Fibroblast of skin of right biceps (primary cell): Measurements from ENCODE around the gene OR6B3.
"Not testable (repeated sequence)": the region's sequence is repeated elsewhere in the genome, so short reads cannot be mapped to it uniquely, and the experiment has no call there.

Source experiments
- DNase-seq: peaks from one replicate; pipeline ENCODE4 v3.0.0-alpha.2; 2013

OR6B3 gene

DNA sequence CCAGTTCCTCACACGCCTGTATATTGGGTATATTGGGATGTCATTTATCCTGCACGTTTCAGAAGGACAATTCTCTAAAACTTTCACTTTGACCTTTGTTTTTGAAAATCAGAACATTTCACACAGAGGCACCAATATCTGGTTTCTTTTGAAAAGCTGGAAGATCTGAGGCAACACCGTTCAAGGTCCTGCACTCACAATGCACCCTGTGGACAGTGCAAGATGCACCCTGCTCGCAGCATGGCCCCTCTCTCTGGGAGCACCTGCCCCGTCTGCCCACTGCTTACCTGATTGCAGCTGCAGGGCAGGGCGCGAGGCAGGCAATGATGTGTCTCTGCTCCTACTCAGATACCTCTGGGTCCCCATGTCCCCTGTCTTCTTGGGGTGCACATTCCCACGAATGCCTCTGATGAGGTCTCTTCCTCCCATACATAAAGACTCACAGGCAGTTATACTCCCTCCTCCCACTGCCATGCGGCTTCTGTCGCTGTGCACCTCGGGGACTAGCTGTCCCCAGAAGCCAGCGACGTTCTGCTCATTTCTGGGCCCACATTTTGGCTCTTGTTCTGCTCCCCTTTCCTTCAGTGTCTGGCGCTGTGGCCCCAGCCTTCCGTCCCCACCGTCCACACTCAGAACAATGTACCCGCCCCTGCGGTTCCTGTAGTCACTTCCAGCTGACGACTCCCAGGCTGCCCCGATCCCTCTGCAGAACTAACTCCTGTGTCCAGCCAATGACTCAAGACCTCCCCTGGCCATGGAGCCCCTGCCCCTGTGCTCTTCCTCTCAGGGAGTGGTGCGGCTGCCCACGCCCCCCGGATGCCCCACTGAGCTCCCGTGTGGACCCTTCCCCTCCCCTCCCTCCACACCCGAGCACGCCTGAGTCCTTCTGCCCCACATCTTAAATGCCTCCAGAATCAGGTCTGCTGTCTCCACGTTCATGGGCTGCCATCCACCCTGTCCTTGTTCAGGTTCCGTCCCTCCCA lies at the start of gene OR6B3:
OR6B3 (minus strand) TSS at position 349 of the 983 bp plus-strand sequence.
- no peak for DNase-seq

GRCh38 chr2:240098349-240098748 lies 45.0 kb upstream of the OR6B3 start:
- no peak for DNase-seq

DNA sequence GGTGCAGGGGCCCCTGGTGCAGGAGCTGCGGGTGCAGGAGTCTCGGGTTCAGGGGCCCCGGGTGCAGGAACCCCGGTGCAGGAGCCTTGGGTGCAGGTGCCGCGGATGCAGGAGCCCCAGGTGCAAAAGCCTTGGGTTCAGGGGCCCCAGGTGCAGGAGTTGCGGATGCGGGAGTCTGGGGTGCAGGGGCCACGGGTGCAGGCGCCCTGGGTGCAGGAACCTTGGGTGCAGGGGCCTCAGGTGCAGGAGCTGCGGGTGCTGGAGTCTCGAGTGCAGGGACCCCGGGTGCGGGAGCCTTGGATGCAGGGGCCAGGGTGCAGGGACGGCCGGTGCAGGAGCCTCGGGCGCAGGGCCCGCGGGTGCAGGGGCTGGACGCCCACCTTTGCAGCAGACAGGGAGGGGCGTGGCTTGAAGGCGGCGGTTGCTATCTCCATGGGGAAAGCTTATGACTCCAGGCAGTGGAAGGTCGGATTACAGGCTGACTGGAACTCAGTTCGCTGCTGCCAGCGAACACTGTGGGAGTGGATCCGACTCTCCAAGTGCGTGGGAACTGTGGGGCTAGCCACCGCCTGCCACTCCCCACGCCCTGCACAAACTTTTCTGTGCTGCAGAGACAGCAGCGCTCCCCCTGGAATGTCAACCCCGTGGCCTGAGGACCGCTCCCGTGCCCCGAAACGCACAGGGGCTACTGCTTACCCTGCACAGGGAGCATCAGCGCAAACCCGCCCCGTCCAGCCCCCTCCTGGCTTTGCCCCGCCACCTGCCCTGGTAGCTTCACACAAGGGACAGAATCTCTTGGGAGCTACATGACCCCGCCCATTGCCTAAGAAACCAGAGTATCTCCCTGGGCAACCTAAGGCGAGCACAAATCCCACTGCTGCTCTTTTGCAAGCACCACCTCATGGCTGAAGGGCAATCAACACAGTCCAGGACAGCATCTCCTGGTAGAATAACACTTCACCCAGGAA lies 42.5 kb upstream of the OR6B3 start:
- DNase-seq = no peak

GRCh38 chr2:240089306-240089705 lies 36.0 kb upstream of the OR6B3 start:
- DNase-seq = no peak

- DNase-seq = no peak
Observed at GRCh38 chr2:240086563-240086962, 33.2 kb upstream of the OR6B3 start.

- no peak for DNase-seq
Observed at GRCh38 chr2:240078631-240079030, 25.3 kb upstream of the OR6B3 start.

GRCh38 chr2:240077442-240077841 lies 24.1 kb upstream of the OR6B3 start:
- no peak for DNase-seq

DNA sequence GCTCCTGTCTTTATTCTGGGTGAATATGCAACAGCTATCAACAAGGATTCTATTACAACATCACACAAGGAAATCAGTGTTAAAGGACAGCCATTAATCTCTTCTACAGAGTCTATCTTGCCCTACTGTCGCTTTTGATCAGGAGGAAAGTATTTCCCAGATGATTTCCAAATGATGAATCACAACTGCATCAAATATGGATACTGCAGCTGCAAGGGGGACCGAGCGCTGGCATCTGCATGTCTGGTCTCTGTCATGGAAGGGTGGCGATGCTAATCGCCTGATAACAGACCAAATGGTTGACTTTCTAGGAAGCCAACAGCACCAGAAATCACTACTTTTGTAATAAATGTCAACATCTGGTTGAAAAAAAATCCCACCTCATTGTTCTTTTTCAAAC lies 21.2 kb upstream of the OR6B3 start:
- DNase-seq = no peak

GRCh38 chr2:240070907-240071306 lies 17.6 kb upstream of the OR6B3 start:
- no peak for DNase-seq

GRCh38 chr2:240069829-240070228 lies 16.5 kb upstream of the OR6B3 start:
- no peak for DNase-seq

- DNase-seq = no peak
Observed at GRCh38 chr2:240068193-240068592, 14.9 kb upstream of the OR6B3 start.

- no peak for DNase-seq
Observed at GRCh38 chr2:240066489-240066888, 13.2 kb upstream of the OR6B3 start.

- DNase-seq = no peak
Observed at GRCh38 chr2:240064898-240065297, 11.6 kb upstream of the OR6B3 start.

- DNase-seq = peak; percentile 37
Observed at GRCh38 chr2:240060977-240061591, 7.8 kb upstream of the OR6B3 start.

- DNase-seq = no peak
Observed at GRCh38 chr2:240056678-240057077, 3.4 kb upstream of the OR6B3 start.

DNA sequence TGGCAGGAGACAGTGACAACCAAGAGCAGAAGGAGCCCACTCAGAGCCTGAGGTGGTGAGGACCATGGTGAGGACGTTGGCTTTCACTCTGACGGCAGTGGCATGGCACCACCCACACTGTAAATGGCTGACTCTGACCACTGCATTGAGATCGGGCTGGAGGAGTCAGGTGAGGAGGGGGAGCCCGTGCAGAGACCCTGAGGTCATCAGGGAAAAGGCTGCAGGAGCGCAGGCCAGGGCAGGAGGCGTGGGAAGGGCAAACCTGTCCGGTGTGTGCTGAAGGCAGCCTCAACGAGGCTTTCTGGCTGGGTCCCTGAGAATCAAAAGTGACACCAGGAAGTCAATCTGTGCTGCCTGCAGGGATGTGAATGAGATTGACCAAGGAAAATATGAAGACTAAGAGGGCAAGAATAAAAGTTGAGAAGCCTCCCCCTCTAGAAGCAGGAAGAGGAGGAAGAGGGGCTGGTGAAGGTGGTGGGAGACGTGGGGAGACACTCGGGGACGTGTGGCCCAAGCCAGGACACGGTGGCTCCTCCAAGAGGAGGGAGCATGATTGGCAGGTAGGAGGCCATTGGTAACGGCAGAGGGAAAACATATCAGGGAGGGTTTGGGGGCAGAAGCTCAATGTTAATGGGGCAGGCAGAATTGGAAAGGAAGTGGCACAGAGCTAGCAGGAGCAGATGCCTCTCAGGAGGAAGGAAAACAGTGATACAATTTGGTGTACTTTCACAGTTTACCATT lies 2.0 kb upstream of the OR6B3 start:
- DNase-seq = no peak

- no peak for DNase-seq
Observed at GRCh38 chr2:240052524-240052923, 797 bp downstream of the OR6B3 start.

DNA sequence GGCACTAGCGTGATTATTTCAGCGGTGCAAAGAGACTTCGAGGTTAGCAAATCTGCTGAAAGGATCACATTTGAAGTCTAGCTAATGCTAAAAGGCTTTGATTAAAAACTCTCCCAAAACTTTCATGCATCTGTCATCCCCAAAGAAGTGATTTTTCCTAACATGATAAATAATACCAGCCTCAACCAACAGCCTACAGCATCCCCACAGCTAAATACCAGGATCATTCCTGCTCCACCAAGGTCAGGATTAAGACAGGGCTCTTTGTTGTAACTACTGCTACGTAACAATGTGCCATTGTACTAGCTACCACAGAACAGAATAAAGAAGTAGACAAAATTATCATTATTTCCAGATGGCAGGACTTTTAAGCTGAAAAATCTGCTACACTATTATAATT lies 1.6 kb downstream of the OR6B3 start:
- no peak for DNase-seq

DNA sequence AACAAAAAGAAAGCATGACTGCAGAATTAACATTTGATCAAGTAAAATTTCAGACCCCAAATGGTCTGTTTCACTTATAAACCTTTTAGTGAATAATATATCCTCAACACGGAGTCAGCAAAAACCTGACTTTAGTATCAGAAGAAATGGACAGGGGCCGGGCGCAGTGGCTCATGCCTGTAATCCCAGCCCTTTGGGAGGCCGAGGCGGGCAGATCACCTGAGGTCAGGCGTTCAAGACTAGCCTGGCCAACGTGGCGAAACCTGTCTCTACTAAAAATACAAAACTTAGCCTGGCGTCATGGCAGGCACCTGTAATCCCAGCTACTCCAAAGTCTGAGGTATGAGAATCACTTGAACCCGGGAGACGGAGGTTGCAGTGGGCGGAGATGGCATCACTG lies 3.0 kb downstream of the OR6B3 start:
- no peak for DNase-seq

DNA sequence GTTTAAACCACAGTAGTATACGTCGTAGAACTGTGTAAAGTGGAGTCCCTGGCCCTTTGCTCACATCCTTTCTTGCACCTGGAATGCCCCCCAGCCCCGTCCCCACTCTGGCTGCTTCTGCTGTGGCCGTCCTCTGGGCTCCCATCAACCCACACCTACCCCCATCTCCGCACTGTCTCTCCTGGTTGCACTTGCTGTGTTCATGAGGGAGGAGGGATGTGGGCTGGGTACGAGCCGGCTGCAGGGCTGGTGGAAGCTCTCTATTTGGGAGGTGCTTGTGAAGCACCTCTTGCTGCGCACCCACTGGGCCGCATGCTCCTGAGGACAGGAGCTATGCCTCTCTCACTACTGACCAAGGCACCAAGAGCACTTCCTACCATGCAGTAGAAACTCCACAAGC lies 5.1 kb downstream of the OR6B3 start:
- DNase-seq = no peak

DNA sequence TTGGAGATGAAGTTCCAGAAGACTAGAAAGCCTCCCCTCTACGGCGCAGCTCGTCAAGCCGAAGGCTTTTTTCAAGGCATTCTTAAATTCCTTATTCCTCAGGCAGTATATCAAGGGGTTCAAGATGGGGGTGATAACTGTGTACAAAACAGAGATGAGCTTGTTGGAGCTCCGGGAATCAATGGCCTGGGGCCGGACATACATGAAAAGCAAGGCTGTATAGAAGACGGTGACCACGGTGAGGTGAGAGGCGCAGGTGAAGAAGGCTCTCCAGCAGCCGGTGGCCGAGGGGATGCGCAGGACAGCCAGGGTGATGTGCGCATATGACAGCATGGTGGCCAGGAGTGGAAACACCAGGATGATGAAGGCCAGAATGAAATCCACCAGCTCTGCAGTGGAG lies 8.2 kb downstream of the OR6B3 start:
- DNase-seq = no peak

- DNase-seq = not testable (repeated sequence)
Observed at GRCh38 chr2:240044096-240044495, 9.2 kb downstream of the OR6B3 start.
